Mucosa of descending colon (tissue), 3 donors: ENCODE data around the gene SUZ12. TPM values are rescaled to one million over a fixed set of nuclear protein-coding genes. Genes with fewer than 3 reads are reported as not detected.
"Not testable (repeated sequence)": the region's sequence is repeated elsewhere in the genome, so short reads cannot be mapped to it uniquely, and the experiment has no call there.

Experiments
- ATAC-seq: fragments of 200-7000 bp; cut with Tn5 transposase; one replicate; pipeline ENCODE4 v1.9.1; 2020; ENCODE audit warnings: mild to moderate bottlenecking, moderate library complexity
- DNase-seq, 3 donors: peaks; one replicate each; pipeline ENCODE4 v3.0.0-alpha.2; 2020
- H3K36me3 ChIP-seq: fragments of 200-600 bp; one replicate; pipeline ENCODE4 v1.8.0; 2021; ENCODE audit warnings: low read depth, mild to moderate bottlenecking
- H3K4me1 ChIP-seq: fragments of 200-600 bp; one replicate; pipeline ENCODE4 v1.8.0; 2021; ENCODE audit warnings: low read depth, mild to moderate bottlenecking
- H3K4me3 ChIP-seq: fragments of 200-600 bp; one replicate; pipeline ENCODE4 v1.8.0; 2021; ENCODE audit warnings: mild to moderate bottlenecking
- H3K9me3 ChIP-seq: fragments of 200-600 bp; one replicate; pipeline ENCODE4 v1.8.0; 2021; ENCODE audit warnings: mild to moderate bottlenecking
- CTCF ChIP-seq: fragments of 200-600 bp; IDR thresholded peaks from one replicate; pipeline ENCODE4 v1.8.0; 2022; ENCODE audit warnings: antibody characterized with exemption, mild to moderate bottlenecking
- intact Hi-C, 2 donors: fragments of 100-400 bp; cut with DNase I in 1 of 2; cut with micrococcal nuclease in 1 of 2; formaldehyde crosslinking; loops; one replicate each; pipeline versions ENCODE4 v1.11.0 to v1.11.1; 2022; cut with DNase I, micrococcal nuclease
- total RNA-seq, 3 donors: library from RNA; stranded (reverse); fragmentation: NEBNext Ultra II Directional in 2 of 3; extraction: Animal tissue kit (Norgen Biotek cat#: 25700) in 2 of 3; gene quantifications; one replicate each; pipeline versions ENCODE4 v1.2.1 to v1.2.4, GENCODE V29; 2021 to 2023
- donor health status: DM: no; HTN: no; CAD: no; lungs with moderate emphysema.
- donor health status: DM: no; HTN: no; CAD: no.
- donor health status: DM: no; HTN: yes; CAD: no.

SUZ12 gene
- total RNA-seq, 3 donors from 2014 or later, result 20.0 to 30.7 (median 20.9) TPM

GRCh38 chr17:32019228-32019627, 82.4 kb downstream of the SUZ12 start:
- peaks cover 3% of the 10 kb centered on the region for H3K4me1 ChIP-seq
- H3K9me3 ChIP-seq, result no peaks in the 10 kb centered on the region
- intact Hi-C loops, result no loop called here
- H3K36me3 ChIP-seq, result no peaks in the 10 kb centered on the region
- TF ChIP-seq CTCF, result no peak
- no peak overlapping the region for H3K4me3 ChIP-seq
- DNase-seq (no peak), ATAC-seq (no peak)

GRCh38 chr17:32020943-32021614, 84.3 kb downstream of the SUZ12 start:
- Histone ChIP-seq H3K36me3 (no peaks in the 10 kb centered on the region), H3K4me1 (no peaks in the 10 kb centered on the region), H3K4me3 (no peak overlapping the region), H3K9me3 (no peaks in the 10 kb centered on the region)
- intact Hi-C loops, result no loop called here
- DNase-seq (no peak), ATAC-seq (no peak)
- no peak for TF ChIP-seq CTCF

- no peak for TF ChIP-seq CTCF
- no peak for ATAC-seq
- H3K4me3 ChIP-seq, result no peak overlapping the region
- H3K9me3 ChIP-seq, result no peaks in the 10 kb centered on the region
- H3K4me1 ChIP-seq, result no peaks in the 10 kb centered on the region
- no peaks in the 10 kb centered on the region for H3K36me3 ChIP-seq
- DNase-seq, result no peak
- intact Hi-C loops, result no loop called here
Measured at GRCh38 chr17:32021615-32021955, 84.8 kb downstream of the SUZ12 start.

- intact Hi-C loops, DNase-seq, ATAC-seq: not testable (repeated sequence)
Measured at GRCh38 chr17:32022554-32022953, 85.7 kb downstream of the SUZ12 start.

GRCh38 chr17:32027271-32027670, 90.5 kb downstream of the SUZ12 start:
- ATAC-seq, H3K4me1 ChIP-seq, intact Hi-C loops, DNase-seq, H3K9me3 ChIP-seq, H3K36me3 ChIP-seq, H3K4me3 ChIP-seq: not testable (repeated sequence)

More at GRCh38 chr17:32022554-32022953, 85.7 kb downstream of the SUZ12 start:
- H3K9me3 ChIP-seq, H3K4me3 ChIP-seq, H3K36me3 ChIP-seq, H3K4me1 ChIP-seq: not testable (repeated sequence)

GRCh38 chr17:32033223-32033622, 96.4 kb downstream of the SUZ12 start:
- intact Hi-C loops, result no loop called here
- Histone ChIP-seq H3K9me3 (no peaks in the 10 kb centered on the region), H3K4me3 (no peak overlapping the region), H3K4me1 (no peaks in the 10 kb centered on the region), H3K36me3 (no peaks in the 10 kb centered on the region)
- TF ChIP-seq CTCF, result no peak
- ATAC-seq, result no peak
- no peak for DNase-seq

GRCh38 chr17:32033812-32034211, 97.0 kb downstream of the SUZ12 start:
- H3K4me3 ChIP-seq, H3K4me1 ChIP-seq, H3K9me3 ChIP-seq, DNase-seq, ATAC-seq, H3K36me3 ChIP-seq, intact Hi-C loops: not testable (repeated sequence)

- ATAC-seq, intact Hi-C loops, H3K9me3 ChIP-seq, H3K4me3 ChIP-seq, DNase-seq, H3K36me3 ChIP-seq, H3K4me1 ChIP-seq: not testable (repeated sequence)
Measured at GRCh38 chr17:32040246-32040645, 103.4 kb downstream of the SUZ12 start.

GRCh38 chr17:32041306-32041875, 104.6 kb downstream of the SUZ12 start:
- intact Hi-C loops, H3K4me3 ChIP-seq, H3K36me3 ChIP-seq, DNase-seq, H3K4me1 ChIP-seq, H3K9me3 ChIP-seq, ATAC-seq: not testable (repeated sequence)

- H3K36me3 ChIP-seq, H3K9me3 ChIP-seq, ATAC-seq, H3K4me1 ChIP-seq, DNase-seq, H3K4me3 ChIP-seq, intact Hi-C loops: not testable (repeated sequence)
Measured at GRCh38 chr17:32042266-32042665, 105.5 kb downstream of the SUZ12 start.
